Measurements from ENCODE around the gene ZFX. TPM values are rescaled to one million over a fixed set of nuclear protein-coding genes. Genes with fewer than 3 reads are reported as not detected.

ZFX gene
- total RNA-seq, 1 donor from 2014 or later: 121 TPM

DNA sequence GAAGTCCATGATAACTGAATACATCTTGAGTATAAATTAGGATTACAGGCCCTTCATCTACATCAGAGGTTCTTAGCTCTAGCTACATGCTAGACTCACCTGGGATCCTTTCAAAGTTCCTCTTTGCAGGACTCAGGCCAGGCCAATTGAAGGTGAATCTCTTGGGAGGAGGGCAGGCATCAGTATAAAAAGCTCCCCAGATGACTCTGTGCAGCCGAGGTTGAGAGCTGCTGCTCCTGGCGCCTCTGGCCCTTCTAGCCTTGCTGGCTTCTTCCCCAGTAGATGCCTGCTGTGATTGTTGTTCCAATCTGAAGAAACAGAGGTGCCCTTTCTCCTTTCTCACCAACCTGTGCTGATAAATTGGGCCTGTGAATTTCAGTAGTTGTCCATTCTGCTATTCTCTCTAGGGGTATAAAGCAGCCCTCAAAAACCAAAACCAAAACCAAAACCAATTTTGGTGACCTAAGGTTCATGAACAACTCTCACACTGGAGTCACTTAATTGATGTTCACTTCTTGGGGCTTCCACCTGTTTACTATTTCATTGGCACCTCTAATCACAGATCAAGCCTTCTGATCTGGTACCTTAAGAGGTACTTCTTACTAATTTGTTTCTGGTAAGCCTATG is 85.7 kb downstream of the ZFX start:
- DNase-seq (ENCODE audit: low read depth): no peak

GRCh38 chrX:24241822-24242648 is 92.5 kb downstream of the ZFX start:
- DNase-seq (ENCODE audit: low read depth): peak; percentile 26

- peak; percentile 48 for DNase-seq (ENCODE audit: low read depth)
Measured at GRCh38 chrX:24242649-24243175, 93.2 kb downstream of the ZFX start.

- no peak for DNase-seq (ENCODE audit: low read depth)
Measured at GRCh38 chrX:24243188-24243587, 93.7 kb downstream of the ZFX start.

DNA sequence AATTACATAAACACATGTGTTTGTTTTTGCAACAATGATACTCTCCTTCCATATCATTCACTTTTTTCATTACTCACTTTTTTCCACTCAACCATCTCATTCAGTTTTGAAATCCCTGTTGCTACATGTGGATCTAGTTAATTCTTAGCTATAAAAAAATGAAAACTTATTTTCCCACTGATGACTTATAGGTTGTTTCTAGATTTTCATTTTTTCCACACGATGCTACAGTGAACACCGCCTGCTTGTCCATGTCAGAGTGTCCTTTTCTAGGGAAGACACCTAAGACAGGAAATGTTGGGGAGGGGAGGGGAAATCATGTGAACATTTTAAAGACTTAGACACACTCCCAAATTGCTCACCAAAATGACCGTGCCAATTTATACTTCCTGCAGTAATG is 94.2 kb downstream of the ZFX start:
- no peak for DNase-seq (ENCODE audit: low read depth)

GRCh38 chrX:24245202-24245601 is 95.7 kb downstream of the ZFX start:
- peak; percentile 38 for DNase-seq (ENCODE audit: low read depth)

- DNase-seq (ENCODE audit: low read depth): no peak
Measured at GRCh38 chrX:24248042-24248441, 98.5 kb downstream of the ZFX start.

DNA sequence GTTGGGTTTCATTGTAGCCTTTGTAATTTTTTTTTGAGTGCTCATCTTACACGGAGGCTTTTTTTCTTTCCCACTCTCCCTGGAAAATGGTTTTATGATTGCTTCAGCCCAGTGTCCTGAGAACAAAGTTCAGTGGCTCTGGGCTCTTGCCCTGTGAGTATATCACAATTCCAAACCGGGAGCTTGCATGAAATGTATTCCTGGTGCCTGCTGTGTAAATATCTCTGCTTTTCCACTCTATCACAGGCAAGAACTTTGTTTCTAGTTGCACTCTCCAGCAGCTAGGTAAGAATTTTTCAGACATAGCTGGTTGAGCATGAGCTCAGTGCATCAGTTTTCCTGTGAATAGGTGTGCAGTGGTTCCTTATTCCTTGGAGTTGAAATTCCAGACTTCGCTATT is 103.5 kb downstream of the ZFX start:
- DNase-seq (ENCODE audit: low read depth): no peak

DNA sequence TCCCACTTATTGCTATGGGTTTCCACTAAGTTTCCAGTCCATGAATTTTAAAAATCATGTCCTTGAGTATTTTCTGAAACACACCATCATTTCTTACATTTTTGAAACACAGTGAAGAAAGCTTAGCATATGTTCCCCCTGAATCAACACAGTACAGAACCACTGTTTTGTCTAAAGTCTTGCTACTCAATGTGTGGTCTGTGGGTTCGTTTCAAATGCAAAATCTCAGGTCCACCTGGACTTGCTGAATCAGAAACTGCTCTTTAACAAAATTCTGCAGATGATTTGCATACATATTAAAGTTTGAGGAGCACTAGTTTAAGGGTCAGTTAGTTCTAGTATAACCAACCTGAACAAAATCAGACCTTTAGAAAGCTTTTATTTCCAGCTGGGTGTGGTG is 103.9 kb downstream of the ZFX start:
- no peak for DNase-seq (ENCODE audit: low read depth)

DNA sequence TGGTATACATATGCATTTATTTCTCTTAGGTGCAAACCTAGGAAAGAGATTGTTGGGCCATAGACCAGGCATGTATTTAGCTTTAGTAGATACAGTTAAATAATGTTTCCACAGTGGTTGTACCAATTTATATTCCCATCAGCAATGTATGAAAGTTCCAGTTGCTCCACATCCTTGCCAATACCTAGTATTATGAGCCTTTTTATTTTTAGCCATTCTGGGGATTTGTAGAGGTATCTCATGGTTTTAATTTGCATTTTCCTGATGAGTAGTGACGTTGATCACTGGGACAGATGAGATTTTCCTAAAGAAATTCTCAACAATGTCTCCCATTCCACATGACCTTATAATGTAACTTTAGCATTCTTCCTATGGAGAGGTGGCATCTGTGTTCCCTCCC is 107.5 kb downstream of the ZFX start:
- no peak for DNase-seq (ENCODE audit: low read depth)

DNA sequence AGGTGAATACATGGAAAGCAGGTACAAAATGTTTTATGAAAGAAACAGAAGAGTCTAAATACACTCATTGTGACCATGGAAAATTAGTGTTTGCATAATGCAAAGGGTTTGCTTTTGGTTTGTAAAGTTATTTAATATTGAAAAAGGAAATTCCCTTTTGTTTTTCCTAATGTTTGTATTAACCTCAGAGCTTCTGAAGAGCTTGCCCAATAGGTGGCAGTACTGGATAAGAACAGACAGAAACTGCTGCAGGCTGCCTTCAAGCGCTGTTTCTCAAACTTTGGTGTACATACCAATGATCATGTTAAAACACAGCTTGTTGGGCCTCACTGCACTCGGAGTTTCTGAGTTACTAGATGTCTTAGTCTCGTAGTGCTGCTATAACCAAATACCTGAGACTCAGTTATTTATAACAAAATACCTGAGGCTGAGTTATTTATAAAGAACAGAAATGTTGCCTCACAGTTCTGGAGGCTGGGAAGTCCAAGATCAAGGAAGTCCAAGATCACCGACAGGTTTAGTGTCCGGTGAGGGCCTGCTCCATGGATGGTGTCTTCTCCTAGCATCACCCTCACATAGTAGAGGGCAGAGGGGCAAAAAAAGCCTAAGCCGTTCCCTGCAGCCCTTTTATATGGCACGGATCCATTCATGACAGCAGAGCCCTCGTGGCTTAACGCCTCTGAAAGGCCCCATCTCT is 110.2 kb downstream of the ZFX start:
- DNase-seq (ENCODE audit: low read depth): peak; percentile 73

- DNase-seq (ENCODE audit: low read depth): peak; percentile 56
Measured at GRCh38 chrX:24260842-24261550, 111.5 kb downstream of the ZFX start.

DNA sequence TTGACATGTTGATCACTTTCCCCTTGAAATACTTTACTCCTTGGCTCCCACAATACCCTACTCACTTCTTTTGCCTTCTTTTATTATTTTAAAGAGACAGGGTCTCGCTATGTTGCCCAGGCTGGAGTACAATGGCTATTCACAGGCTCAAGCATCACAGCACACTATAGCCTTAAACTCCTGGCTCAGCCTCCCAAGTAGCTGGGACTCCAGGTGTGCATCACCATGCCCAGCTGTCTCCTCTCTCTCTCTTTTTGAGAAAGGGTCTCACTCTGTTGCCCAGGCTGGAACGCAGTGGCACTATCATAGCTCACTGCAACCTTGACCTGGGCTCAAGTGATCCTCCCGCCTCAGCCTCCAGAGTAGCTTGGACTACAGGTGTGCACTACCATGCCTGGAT is 112.8 kb downstream of the ZFX start:
- DNase-seq (ENCODE audit: low read depth): no peak

DNA sequence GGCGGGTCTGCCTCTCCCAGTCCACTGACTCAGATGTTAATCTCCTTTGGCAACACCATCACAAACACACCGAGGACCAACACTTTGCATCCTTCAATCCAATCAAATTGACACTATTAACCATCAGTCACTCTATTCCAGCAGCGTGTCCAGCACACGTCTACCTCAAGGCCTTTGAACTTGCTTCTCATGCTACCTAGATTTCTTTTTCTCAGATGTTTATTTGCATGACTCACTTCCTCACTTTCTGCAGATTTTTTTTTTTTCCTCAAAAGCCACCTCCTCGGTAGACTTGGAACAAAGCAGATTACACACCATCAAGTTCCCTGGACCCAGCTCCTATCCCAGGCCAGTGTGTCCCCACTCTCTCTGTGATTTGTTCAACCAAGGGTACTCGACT is 114.9 kb downstream of the ZFX start:
- peak; percentile 75 for DNase-seq (ENCODE audit: low read depth)

Other genes with a start within 250 kb of the ZFX start
- 16.1 and 16.3 TPM in 2 replicates for gene APOO, start 241.8 kb upstream of the ZFX start, total RNA-seq
- not detected in 2 replicates for gene CXorf58, start 241.7 kb upstream of the ZFX start, total RNA-seq
- 7.3 and 15.1 TPM in 2 replicates for gene KLHL15, start 122.5 kb upstream of the ZFX start, total RNA-seq
- gene EIF2S3, start 94.8 kb upstream of the ZFX start, total RNA-seq: 321 and 489 TPM in 2 replicates
- not detected in 2 replicates for gene SUPT20HL2, start 164.3 kb downstream of the ZFX start, total RNA-seq
- gene SUPT20HL1, start 210.9 kb downstream of the ZFX start, total RNA-seq: not detected in 2 replicates